GM12878 (cell line): ENCODE data around the gene UPP2. TPM values are rescaled to one million over a fixed set of nuclear protein-coding genes. Genes with fewer than 3 reads are reported as not detected.

Experiments used
- ATAC-seq: fragments of 200-7000 bp; cut with Tn5 transposase; 3 replicates; pipeline ENCODE4 v1.9.1; 2020; ENCODE audit warnings: mild to moderate bottlenecking, moderate library complexity
- Bru-seq: library from RNA; stranded (reverse); fragments of 400-500 nt; gene quantifications from one replicate; lab custom pipeline; 2021; lab: Mats Ljungman, UMichigan
- BruChase-seq, 2 experiments: library from RNA; stranded (reverse); fragments of 400-500 nt; gene quantifications; one replicate each; lab custom pipeline; 2021; lab: Mats Ljungman, UMichigan
- BruUV-seq: library from RNA; stranded (reverse); fragments of 400-500 nt; replicated peaks from 2 replicates; lab custom pipeline; 2021; lab: Mats Ljungman, UMichigan
- CTCF ChIA-PET: fragments of 300-600 bp; sonication (Branson Sonifier 250); formaldehyde crosslinking; extraction: SDS; loops from one replicate; lab custom pipeline; 2021; ENCODE audit warnings: inconsistent platforms; lab: Yijun Ruan, JAX
- POLR2A ChIA-PET: fragments of 350-600 bp; formaldehyde crosslinking; extraction: SDS; loops from one replicate; lab custom pipeline; 2021; ENCODE audit warnings: inconsistent platforms; lab: Charles Lee
- RAD21 ChIA-PET: fragments of 300-600 bp; sonication (Branson Sonifier 250); formaldehyde crosslinking; loops from one replicate; lab custom pipeline; 2023; ENCODE audit warnings: antibody characterized with exemption; ENCODE audit not compliant: unreplicated experiment; lab: Charles Lee
- SMC1A ChIA-PET: fragments of 300-600 bp; sonication (Branson Sonifier 250); formaldehyde crosslinking; loops from one replicate; lab custom pipeline; 2023; ENCODE audit not compliant: unreplicated experiment, uncharacterized antibody; lab: Charles Lee
- DNase-seq: peaks from one replicate; pipeline ENCODE4 v3.0.0-alpha.2; 2011; ENCODE audit warnings: low read depth, low spot score
- FAIRE-seq: peaks from 3 replicates; lab custom pipeline; 2011; peaks lifted over from hg19 to GRCh38; lab: Jason Lieb, UNC
- H2AFZ ChIP-seq: 2 replicates; pipeline ENCODE4 v1.6.0; 2011; ENCODE audit warnings: low read depth, low read length, control low read depth; ENCODE audit not compliant: control insufficient read depth
- H3K27ac ChIP-seq: 2 replicates; pipeline ENCODE4 v1.5.1; 2011; ENCODE audit warnings: control low read depth; ENCODE audit not compliant: control insufficient read depth, insufficient read depth
- H3K27me3 ChIP-seq, 2 experiments: replicated peaks in 1 of 2; 2 replicates each; pipeline versions ENCODE4 v1.6.0 to v1.6.1; 2011; ENCODE audit warnings: low read length in 1 of 2; ENCODE audit not compliant: control insufficient read depth in 2 of 2, insufficient read depth in 2 of 2
- H3K36me3 ChIP-seq, 2 experiments: 2 replicates each; pipeline ENCODE4 v1.5.1; 2011; ENCODE audit warnings: low read length in 1 of 2; ENCODE audit not compliant: control insufficient read depth in 2 of 2, insufficient read depth in 2 of 2
- H3K4me1 ChIP-seq: 2 replicates; pipeline ENCODE4 v1.6.1; 2011; ENCODE audit warnings: mild to moderate bottlenecking, low read length, moderate library complexity, mixed read lengths; ENCODE audit not compliant: control insufficient read depth, insufficient read depth
- H3K4me2 ChIP-seq: 2 replicates; pipeline ENCODE4 v1.6.0; 2011; ENCODE audit warnings: control low read depth; ENCODE audit not compliant: control insufficient read depth, insufficient read depth
- H3K4me3 ChIP-seq: fragments of 200-600 bp; sonication (generic); 2 replicates; pipeline ENCODE4 v1.5.1; 2016
- H3K79me2 ChIP-seq: 2 replicates; pipeline ENCODE4 v1.6.0; 2011; ENCODE audit warnings: low read length; ENCODE audit not compliant: control insufficient read depth, insufficient read depth
- H3K9ac ChIP-seq: 2 replicates; pipeline ENCODE4 v1.8.0; 2011; ENCODE audit warnings: low read length, control low read depth, mixed read lengths; ENCODE audit not compliant: control insufficient read depth, insufficient read depth
- H3K9me3 ChIP-seq: replicated peaks from 3 replicates; pipeline ENCODE4 v1.5.1; 2011; ENCODE audit warnings: mild to moderate bottlenecking, low read length; ENCODE audit not compliant: control insufficient read depth, insufficient read depth
- H4K20me1 ChIP-seq: 2 replicates; pipeline ENCODE4 v1.6.0; 2011; ENCODE audit not compliant: control insufficient read depth, insufficient read depth
- EGR1 ChIP-seq, 2 experiments: IDR thresholded peaks; 1 replicate in 1 of 2; 2 replicates in 1 of 2; pipeline ENCODE4 v1.6.1; 2011 to 2012; ENCODE audit warnings: low read depth in 2 of 2, low read length in 2 of 2, borderline replicate concordance in 1 of 2, mild to moderate bottlenecking in 1 of 2, moderate library complexity in 1 of 2
- SPI1 ChIP-seq: IDR thresholded peaks from 2 replicates; pipeline ENCODE4 v1.6.1; 2011; ENCODE audit warnings: low read depth, mild to moderate bottlenecking, low read length, moderate library complexity, borderline replicate concordance; ENCODE audit not compliant: insufficient read depth
- WGBS: methylation state at CpG from one replicate; pipeline ENCODE4 v1.1.6; 2016; ENCODE audit warnings: low lambda C conversion rate; ENCODE audit not compliant: insufficient replicate concordance, insufficient coverage; ENCODE audit errors: missing lambda C conversion rate; 5-methylcytosine and 5-hydroxymethylcytosine counted together
- in situ Hi-C: fragments of 300-500 bp; cut with MboI; formaldehyde crosslinking; loops from 9 replicates; pipeline ENCODE4 v1.14.3; 2018; ENCODE audit warnings: mixed read lengths
- intact Hi-C: fragments of 100-400 bp; cut with micrococcal nuclease; formaldehyde crosslinking; loops from one replicate; pipeline ENCODE4 v1.14.2; 2022; ENCODE audit not compliant: unreplicated experiment
- long read RNA-seq, 2 experiments: library from polyadenylated mRNA; unstranded; transcript quantifications; one replicate each; pipeline ENCODE4 v2.0.0, GENCODE V29; 2019 to 2020
- polyA minus RNA-seq, 3 experiments: library from RNA; depleted of rRNA, polyadenylated mRNA; stranded (reverse); fragments of >200 nt; gene quantifications; 2 replicates each; pipeline ENCODE4 v1.2.3, GENCODE V29; 2011
- polyA plus RNA-seq, 11 experiments: library from polyadenylated mRNA; depleted of rRNA in 4 of 11; unstranded in 6 of 11; stranded (reverse) in 5 of 11; fragments of >200 nt; fragmentation: Nextera tagmentation in 4 of 11; fragmentation: Illumina TruSeq in 1 of 11; extraction: Ambion mirVana in 4 of 11; extraction: Trizol in 1 of 11; gene quantifications; 1 replicate in 1 of 11; 2 replicates in 10 of 11; pipeline versions ENCODE4 v1.2.1 to v1.2.3, GENCODE V29; 2011 to 2016; ENCODE audit warnings: inconsistent platforms in 2 of 11, missing spikeins in 2 of 11, low read depth in 1 of 11
- total RNA-seq, 4 experiments: library from RNA; depleted of rRNA in 3 of 4; stranded (reverse); fragments of >200 nt in 3 of 4; fragmentation: Illumina TruSeq in 1 of 4; extraction: Trizol in 1 of 4; gene quantifications; 2 replicates each; pipeline versions ENCODE4 v1.2.1 to v1.2.3, GENCODE V29; 2013 to 2021
- TF ChIP-seq, protein P1 (sequence below): fragments of 450-650 bp; IDR thresholded peaks from 2 replicates; pipeline ENCODE4 v1.6.1; 2016; ENCODE audit warnings: mild to moderate bottlenecking, moderate library complexity, borderline replicate concordance
- TF ChIP-seq, protein P2 (sequence below): IDR thresholded peaks from 2 replicates; pipeline ENCODE4 v1.6.1; 2012; ENCODE audit warnings: low read depth, low read length, improper control_type of control experiment

UPP2 gene
- total RNA-seq (2013; cell fraction: nucleolus; rRNA removed), result not detected in 2 replicates
- total RNA-seq (2014; rRNA removed) (not detected in 2 replicates), total RNA-seq (2014; rRNA removed; fragmentation: Illumina TruSeq; extraction: Trizol) (not detected in 2 replicates), total RNA-seq (2021) (not detected in 2 replicates), polyA plus RNA-seq (2011; rRNA removed) (not detected in 2 replicates), polyA plus RNA-seq (2014; fragmentation: Illumina TruSeq; extraction: Trizol) (not detected in 2 replicates), polyA plus RNA-seq (2014; fragmentation: Nextera tagmentation; extraction: Ambion mirVana) (not detected), polyA plus RNA-seq (2014; rRNA removed) (not detected in 2 replicates), polyA plus RNA-seq (2016; fragmentation: Nextera tagmentation; extraction: Ambion mirVana) (not detected), polyA minus RNA-seq (2011; rRNA and poly(A)+ RNA removed) (not detected in 2 replicates), Bru-seq, nascent RNA (percentile 0 among the genes with signal in this experiment), BruChase-seq, experiment 1, labeled RNA remaining after a 6-hour chase (percentile 1 among the genes with signal in this experiment), BruChase-seq, experiment 2, labeled RNA remaining after a 2-hour chase (percentile 0 among the genes with signal in this experiment)
- not detected for polyA plus RNA-seq (2011; ENCODE audit: low read depth)
- polyA plus RNA-seq (2011; cell fraction: cytosol; rRNA removed), result not detected in 2 replicates
- not detected in 2 replicates for polyA plus RNA-seq (2011; cell fraction: nucleus; rRNA removed)
- not detected in 2 replicates for polyA plus RNA-seq (2012)
- polyA minus RNA-seq (2011; cell fraction: cytosol; rRNA and poly(A)+ RNA removed), result not detected in 2 replicates
- polyA minus RNA-seq (2011; cell fraction: nucleus; rRNA and poly(A)+ RNA removed), result not detected in 2 replicates
- long read RNA-seq, experiment 1, result 0 reads
- long read RNA-seq, experiment 2, result 0 reads

DNA sequence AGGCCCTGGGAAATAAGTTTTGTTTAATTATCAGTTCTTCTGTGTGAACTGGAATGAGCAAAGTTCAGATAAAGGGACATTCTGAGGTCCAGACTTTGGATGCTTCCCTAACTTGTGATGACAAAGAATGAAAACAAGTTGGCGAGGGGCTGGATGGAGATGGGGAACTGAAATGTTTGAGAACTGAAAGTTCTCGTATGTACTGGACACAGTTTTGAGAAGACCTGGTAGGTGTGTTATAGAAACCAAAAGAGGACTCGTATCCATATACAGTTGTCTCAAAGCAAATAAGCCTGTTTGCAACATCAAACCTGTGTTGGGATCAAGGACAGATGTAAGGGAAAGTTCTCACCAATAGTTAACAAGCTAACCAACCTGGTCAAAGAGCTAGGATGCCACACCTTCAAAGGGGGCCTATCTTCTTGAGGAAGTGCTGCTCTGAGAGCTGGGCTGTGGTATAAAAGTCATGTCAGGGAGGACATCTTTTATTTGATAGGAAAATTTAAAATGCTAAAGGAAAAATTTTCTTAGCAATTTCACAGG is at the start of gene UPP2:
Gene UPP2, plus strand, starts transcription at position 493 of the 543 bp plus-strand sequence. CDS start 188 bp downstream, outside the sequence.
- DNase-seq, result no peak
- BruUV-seq, result no TSS peak
- Histone ChIP-seq H3K4me3 (no peak within 1 kb of the TSS), H3K4me2 (no peak within 1 kb of the TSS), H4K20me1 (no peaks in the 10 kb centered on the region), H2AFZ (no peak within 1 kb of the TSS), H3K9ac (no peak within 1 kb of the TSS), H3K4me1 (no peaks in the 10 kb centered on the region), H3K79me2 (no peaks in the 10 kb centered on the region), H3K9me3 (no peaks in the 10 kb centered on the region), H3K36me3 (no peaks in the 10 kb centered on the region), H3K27me3 (no peaks in the 10 kb centered on the region), H3K27ac (no peak within 1 kb of the TSS)
- ChIA-PET CTCF (no interaction called here), RAD21 (no interaction called here), SMC1A (no interaction called here), POLR2A (no interaction called here)
- TF ChIP-seq EGR1 (IDR thresholded peaks at IDR 0.05; ENCODE audit: borderline replicate concordance in 1 of 2, low read depth in 2 of 2, low read length in 2 of 2) (no peak), SPI1 (peak; percentile 22; the same call in 1 of the 2 replicates)
- peak; percentile 52 for FAIRE-seq
- in situ Hi-C loops (no loop called here), intact Hi-C loops (no loop called here)
- ATAC-seq, result no peak
- WGBS, result 9% methylated on average over 3 of the region's 3 CpGs

DNA sequence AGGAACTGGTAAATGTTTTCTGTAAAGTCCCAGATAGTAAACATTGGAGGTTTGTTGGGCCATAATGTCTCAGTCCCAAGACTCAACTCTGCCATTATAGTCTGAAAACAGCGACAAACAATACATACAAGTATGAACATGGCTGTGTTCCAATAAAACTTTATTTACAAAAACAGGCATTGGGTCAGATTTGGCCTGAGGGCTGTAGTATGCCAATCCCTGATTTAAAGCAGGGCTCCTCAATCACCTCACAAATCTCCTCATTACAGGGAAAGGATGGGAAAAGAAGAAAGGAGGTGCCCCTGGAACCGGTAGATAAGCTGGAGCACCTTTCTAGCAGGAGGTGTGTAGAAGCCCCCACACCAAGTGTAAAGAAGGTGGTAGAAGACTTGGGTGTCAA is 48.9 kb upstream of the UPP2 start:
- H4K20me1 ChIP-seq, result no peaks in the 10 kb centered on the region
- SMC1A ChIA-PET, result no interaction called here
- no peak for DNase-seq
- in situ Hi-C loops, result no loop called here
- no peaks in the 10 kb centered on the region for H3K36me3 ChIP-seq
- intact Hi-C loops, result no loop called here
- 18% methylated on average over 2 of the region's 2 CpGs for WGBS
- no peak for FAIRE-seq
- H2AFZ ChIP-seq, result no peak overlapping the region
- CTCF ChIA-PET, result no interaction called here
- ATAC-seq, result no peak
- POLR2A ChIA-PET, result no interaction called here
- H3K79me2 ChIP-seq, result no peaks in the 10 kb centered on the region
- TF ChIP-seq, protein P1, sequence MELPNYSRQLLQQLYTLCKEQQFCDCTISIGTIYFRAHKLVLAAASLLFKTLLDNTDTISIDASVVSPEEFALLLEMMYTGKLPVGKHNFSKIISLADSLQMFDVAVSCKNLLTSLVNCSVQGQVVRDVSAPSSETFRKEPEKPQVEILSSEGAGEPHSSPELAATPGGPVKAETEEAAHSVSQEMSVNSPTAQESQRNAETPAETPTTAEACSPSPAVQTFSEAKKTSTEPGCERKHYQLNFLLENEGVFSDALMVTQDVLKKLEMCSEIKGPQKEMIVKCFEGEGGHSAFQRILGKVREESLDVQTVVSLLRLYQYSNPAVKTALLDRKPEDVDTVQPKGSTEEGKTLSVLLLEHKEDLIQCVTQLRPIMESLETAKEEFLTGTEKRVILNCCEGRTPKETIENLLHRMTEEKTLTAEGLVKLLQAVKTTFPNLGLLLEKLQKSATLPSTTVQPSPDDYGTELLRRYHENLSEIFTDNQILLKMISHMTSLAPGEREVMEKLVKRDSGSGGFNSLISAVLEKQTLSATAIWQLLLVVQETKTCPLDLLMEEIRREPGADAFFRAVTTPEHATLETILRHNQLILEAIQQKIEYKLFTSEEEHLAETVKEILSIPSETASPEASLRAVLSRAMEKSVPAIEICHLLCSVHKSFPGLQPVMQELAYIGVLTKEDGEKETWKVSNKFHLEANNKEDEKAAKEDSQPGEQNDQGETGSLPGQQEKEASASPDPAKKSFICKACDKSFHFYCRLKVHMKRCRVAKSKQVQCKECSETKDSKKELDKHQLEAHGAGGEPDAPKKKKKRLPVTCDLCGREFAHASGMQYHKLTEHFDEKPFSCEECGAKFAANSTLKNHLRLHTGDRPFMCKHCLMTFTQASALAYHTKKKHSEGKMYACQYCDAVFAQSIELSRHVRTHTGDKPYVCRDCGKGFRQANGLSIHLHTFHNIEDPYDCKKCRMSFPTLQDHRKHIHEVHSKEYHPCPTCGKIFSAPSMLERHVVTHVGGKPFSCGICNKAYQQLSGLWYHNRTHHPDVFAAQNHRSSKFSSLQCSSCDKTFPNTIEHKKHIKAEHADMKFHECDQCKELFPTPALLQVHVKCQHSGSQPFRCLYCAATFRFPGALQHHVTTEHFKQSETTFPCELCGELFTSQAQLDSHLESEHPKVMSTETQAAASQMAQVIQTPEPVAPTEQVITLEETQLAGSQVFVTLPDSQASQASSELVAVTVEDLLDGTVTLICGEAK, result peak; percentile 19; the same call in 1 of the 2 replicates
- TF ChIP-seq, protein P2, sequence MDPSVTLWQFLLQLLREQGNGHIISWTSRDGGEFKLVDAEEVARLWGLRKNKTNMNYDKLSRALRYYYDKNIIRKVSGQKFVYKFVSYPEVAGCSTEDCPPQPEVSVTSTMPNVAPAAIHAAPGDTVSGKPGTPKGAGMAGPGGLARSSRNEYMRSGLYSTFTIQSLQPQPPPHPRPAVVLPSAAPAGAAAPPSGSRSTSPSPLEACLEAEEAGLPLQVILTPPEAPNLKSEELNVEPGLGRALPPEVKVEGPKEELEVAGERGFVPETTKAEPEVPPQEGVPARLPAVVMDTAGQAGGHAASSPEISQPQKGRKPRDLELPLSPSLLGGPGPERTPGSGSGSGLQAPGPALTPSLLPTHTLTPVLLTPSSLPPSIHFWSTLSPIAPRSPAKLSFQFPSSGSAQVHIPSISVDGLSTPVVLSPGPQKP, result no peak
- no peaks in the 10 kb centered on the region for H3K27me3 ChIP-seq
- BruUV-seq, result no TSS peak
- H3K4me2 ChIP-seq, result no peak overlapping the region
- no peak overlapping the region for H3K9ac ChIP-seq
- H3K9me3 ChIP-seq, result no peaks in the 10 kb centered on the region
- no peaks in the 10 kb centered on the region for H3K4me1 ChIP-seq
- no peak overlapping the region for H3K27ac ChIP-seq
- RAD21 ChIA-PET, result no interaction called here
- no peak overlapping the region for H3K4me3 ChIP-seq
